H1 (cell line): ENCODE results near the gene C2CD4C. TPM values are rescaled to one million over a fixed set of nuclear protein-coding genes. Genes with fewer than 3 reads are reported as not detected.
A peak's percentile ranks its signal among the peaks of the same experiment; 100 is the strongest.

Source experiments
- CTCF ChIA-PET: fragments of 300-600 bp; sonication (Branson Sonifier 250); formaldehyde crosslinking; loops from one replicate; lab custom pipeline; 2021; ENCODE audit not compliant: partially characterized antibody; lab: Charles Lee
- POLR2A ChIA-PET: fragments of 300-600 bp; sonication (Branson Sonifier 250); formaldehyde crosslinking; loops from one replicate; lab custom pipeline; 2021; ENCODE audit warnings: inconsistent platforms; ENCODE audit not compliant: partially characterized antibody; lab: Charles Lee
- DNase-seq, 2 experiments: peaks; one replicate each; pipeline versions ENCODE4 v3.0.0 to v3.0.0-alpha.2; 2010 to 2022; ENCODE audit warnings: low spot score in 2 of 2, low read depth in 1 of 2, mixed read lengths in 1 of 2
- FAIRE-seq: peaks from 2 replicates; lab custom pipeline; 2011; peaks lifted over from hg19 to GRCh38; lab: Jason Lieb, UNC
- H2AFZ ChIP-seq: 2 replicates; pipeline ENCODE4 v1.8.1; 2012; ENCODE audit warnings: low read length, inconsistent platforms
- H2AK5ac ChIP-seq: 2 replicates; pipeline ENCODE4 v1.6.1; 2013; ENCODE audit warnings: low read depth, low read length
- H2BK120ac ChIP-seq: replicated peaks from 2 replicates; pipeline ENCODE3; 2013; ENCODE audit warnings: low read depth, low read length, inconsistent platforms
- H2BK12ac ChIP-seq: 2 replicates; pipeline ENCODE4 v1.6.1; 2013; ENCODE audit warnings: low read depth, low read length
- H2BK15ac ChIP-seq: 2 replicates; pipeline ENCODE4 v1.6.1; 2013; ENCODE audit warnings: low read length
- H2BK20ac ChIP-seq: 2 replicates; pipeline ENCODE4 v1.6.1; 2013; ENCODE audit warnings: low read length
- H2BK5ac ChIP-seq: 2 replicates; pipeline ENCODE4 v1.6.1; 2013; ENCODE audit warnings: low read depth, low read length
- H3K14ac ChIP-seq: 2 replicates; pipeline ENCODE4 v1.6.1; 2013; ENCODE audit warnings: inconsistent platforms; ENCODE audit not compliant: insufficient read length
- H3K18ac ChIP-seq: 2 replicates; pipeline ENCODE4 v1.6.1; 2013; ENCODE audit warnings: low read length; ENCODE audit errors: extremely low read depth
- H3K23ac ChIP-seq: 2 replicates; pipeline ENCODE4 v1.6.1; 2013; ENCODE audit warnings: inconsistent platforms; ENCODE audit not compliant: insufficient read length
- H3K23me2 ChIP-seq: 2 replicates; pipeline ENCODE4 v1.6.1; 2013; ENCODE audit warnings: low read depth, low read length
- H3K27ac ChIP-seq: 2 replicates; pipeline ENCODE4 v1.6.1; 2011; ENCODE audit warnings: low read depth, low read length, inconsistent platforms
- H3K27me3 ChIP-seq, 4 experiments: replicated peaks in 1 of 4; 1 replicate in 1 of 4; 2 replicates in 3 of 4; pipeline versions ENCODE4 v1.6.1 to v1.8.1; 2011 to 2013; ENCODE audit warnings: low read length in 3 of 4, mild to moderate bottlenecking in 3 of 4, inconsistent platforms in 2 of 4, mixed read lengths in 2 of 4, moderate library complexity in 1 of 4; ENCODE audit not compliant: control insufficient read depth in 3 of 4, insufficient read depth in 3 of 4; ENCODE audit errors: extremely low read depth in 1 of 4
- H3K36me3 ChIP-seq, 4 experiments: 2 replicates each; pipeline versions ENCODE4 v1.6.1 to v1.8.1; 2011 to 2013; ENCODE audit warnings: mild to moderate bottlenecking in 4 of 4, low read length in 3 of 4, moderate library complexity in 2 of 4, control low read depth in 1 of 4, inconsistent platforms in 1 of 4; ENCODE audit not compliant: insufficient read depth in 4 of 4, control insufficient read depth in 2 of 4
- H3K4ac ChIP-seq: replicated peaks from 2 replicates; pipeline ENCODE3; 2013; ENCODE audit warnings: low read length, low read depth, mixed read lengths, inconsistent platforms; ENCODE audit not compliant: insufficient read length
- H3K4me1 ChIP-seq, 4 experiments: replicated peaks in 1 of 4; 1 replicate in 1 of 4; 2 replicates in 3 of 4; pipeline versions ENCODE4 v1.6.1 to v1.8.1; 2011 to 2013; ENCODE audit warnings: low read length in 3 of 4, inconsistent platforms in 2 of 4, mixed read lengths in 1 of 4; ENCODE audit not compliant: insufficient read depth in 4 of 4, control insufficient read depth in 3 of 4
- H3K4me2 ChIP-seq, 2 experiments: 2 replicates each; pipeline versions ENCODE4 v1.6.1 to v1.8.1; 2011 to 2013; ENCODE audit warnings: low read depth in 2 of 2, low read length in 2 of 2, control low read depth in 1 of 2, inconsistent platforms in 1 of 2, mild to moderate bottlenecking in 1 of 2; ENCODE audit not compliant: insufficient read depth in 1 of 2
- H3K4me3 ChIP-seq, 4 experiments: fragments of 200-600, 300-600 bp in 1 of 4; sonication (generic), shearing (Covaris generic), sonication (Bioruptor Twin) in 1 of 4; 2 replicates each; pipeline versions ENCODE4 v1.5.1 to v1.8.1; 2011 to 2016; ENCODE audit warnings: low read length in 4 of 4, low read depth in 3 of 4, control low read depth in 2 of 4, inconsistent platforms in 2 of 4, mild to moderate bottlenecking in 2 of 4, mixed read lengths in 1 of 4, moderate library complexity in 1 of 4; ENCODE audit not compliant: insufficient read depth in 2 of 4; ENCODE audit errors: extremely low read depth in 1 of 4
- H3K56ac ChIP-seq: replicated peaks from 2 replicates; pipeline ENCODE3; 2013; ENCODE audit warnings: low read depth, mild to moderate bottlenecking, mixed read lengths, low read length, inconsistent platforms; ENCODE audit not compliant: insufficient read length
- H3K79me1 ChIP-seq: 2 replicates; pipeline ENCODE4 v1.6.1; 2013; ENCODE audit warnings: low read depth, low read length, control low read depth
- H3K79me2 ChIP-seq, 2 experiments: 2 replicates each; pipeline versions ENCODE4 v1.6.1 to v1.8.1; 2012 to 2013; ENCODE audit warnings: low read length in 2 of 2, mild to moderate bottlenecking in 2 of 2, inconsistent platforms in 1 of 2; ENCODE audit not compliant: insufficient read depth in 2 of 2, control insufficient read depth in 1 of 2
- H3K9ac ChIP-seq, 4 experiments: replicated peaks in 1 of 4; 1 replicate in 1 of 4; 2 replicates in 3 of 4; pipeline versions ENCODE4 v1.6.1 to v1.8.1; 2011 to 2013; ENCODE audit warnings: low read depth in 3 of 4, low read length in 3 of 4, control low read depth in 2 of 4, mild to moderate bottlenecking in 2 of 4, moderate library complexity in 2 of 4, inconsistent platforms in 1 of 4; ENCODE audit errors: extremely low read depth in 1 of 4
- H3K9me3 ChIP-seq, 2 experiments: 2 replicates each; pipeline versions ENCODE4 v1.6.1 to v1.8.1; 2012 to 2013; ENCODE audit warnings: mild to moderate bottlenecking in 2 of 2, moderate library complexity in 2 of 2, control low read depth in 1 of 2, inconsistent platforms in 1 of 2, low read depth in 1 of 2, low read length in 1 of 2, mixed read lengths in 1 of 2; ENCODE audit not compliant: insufficient read depth in 2 of 2
- H4K20me1 ChIP-seq, 2 experiments: replicated peaks in 1 of 2; 2 replicates each; pipeline versions ENCODE3 to v1.8.1; 2011 to 2013; ENCODE audit warnings: inconsistent platforms in 2 of 2, low read length in 2 of 2, mild to moderate bottlenecking in 1 of 2; ENCODE audit not compliant: insufficient read depth in 2 of 2, control insufficient read depth in 1 of 2
- H4K5ac ChIP-seq: 2 replicates; pipeline ENCODE4 v1.6.1; 2013; ENCODE audit warnings: low read length, low read depth, mixed read lengths, inconsistent platforms; ENCODE audit not compliant: insufficient read length
- H4K8ac ChIP-seq: 2 replicates; pipeline ENCODE4 v1.8.0; 2013; ENCODE audit warnings: mild to moderate bottlenecking, moderate library complexity, low read length, inconsistent platforms; ENCODE audit not compliant: insufficient read depth; ENCODE audit errors: extremely low read depth
- H4K91ac ChIP-seq: replicated peaks from 2 replicates; pipeline ENCODE3; 2013; ENCODE audit warnings: low read length, mixed read lengths, inconsistent platforms; ENCODE audit not compliant: insufficient read length
- ASH2L ChIP-seq: fragments of 200-600, 300-600 bp; sonication (generic); IDR thresholded peaks from one replicate; pipeline ENCODE4 v1.7.1; 2017; ENCODE audit warnings: low read length
- BACH1 ChIP-seq: IDR thresholded peaks from 2 replicates; pipeline ENCODE4 v1.6.1; 2012; ENCODE audit warnings: low read length, improper control_type of control experiment
- CEBPB ChIP-seq: IDR thresholded peaks from 2 replicates; pipeline ENCODE4 v1.6.1; 2012; ENCODE audit warnings: low read depth, low read length
- CHD2 ChIP-seq: IDR thresholded peaks from 2 replicates; pipeline ENCODE4 v1.6.1; 2012; ENCODE audit warnings: low read length, improper control_type of control experiment
- CREB1 ChIP-seq: IDR thresholded peaks from 2 replicates; pipeline ENCODE4 v1.6.1; 2012; ENCODE audit warnings: inconsistent platforms
- HDAC6 ChIP-seq: IDR thresholded peaks from one replicate; pipeline ENCODE4 v1.7.1; 2012; ENCODE audit warnings: low read depth, mild to moderate bottlenecking, inconsistent platforms, low read length, moderate library complexity
- MAFK ChIP-seq: IDR thresholded peaks from 2 replicates; pipeline ENCODE4 v1.6.1; 2012; ENCODE audit warnings: low read depth, mild to moderate bottlenecking, improper control_type of control experiment, low read length
- RAD21 ChIP-seq, 2 experiments: IDR thresholded peaks in 1 of 2; conservative IDR thresholded peaks in 1 of 2; 2 replicates each; pipeline ENCODE4 v1.6.1; 2011; ENCODE audit warnings: low read depth in 2 of 2, low read length in 2 of 2, improper control_type of control experiment in 1 of 2, inconsistent platforms in 1 of 2, mild to moderate bottlenecking in 1 of 2, moderate library complexity in 1 of 2
- RBBP5 ChIP-seq: IDR thresholded peaks from 2 replicates; pipeline ENCODE4 v1.7.1; 2012; ENCODE audit warnings: low read depth, mild to moderate bottlenecking, inconsistent platforms, low read length, moderate library complexity, borderline replicate concordance
- SIN3A ChIP-seq, 2 experiments: IDR thresholded peaks in 1 of 2; conservative IDR thresholded peaks in 1 of 2; 2 replicates each; pipeline ENCODE4 v1.6.1; 2011 to 2012; ENCODE audit warnings: low read length in 2 of 2, improper control_type of control experiment in 1 of 2, low read depth in 1 of 2, mild to moderate bottlenecking in 1 of 2
- WGBS, 2 experiments: shearing (Covaris generic) in 1 of 2; methylation state at CpG; one replicate each; pipeline versions ENCODE4 v1.1.6 to v1.1.7; 2013 to 2015; ENCODE audit warnings: low lambda C conversion rate in 2 of 2, mixed read lengths in 2 of 2, inconsistent platforms in 1 of 2, low coverage in 1 of 2, missing lambda C conversion rate in 1 of 2; ENCODE audit not compliant: insufficient replicate concordance in 2 of 2, insufficient coverage in 1 of 2, insufficient read length in 1 of 2; ENCODE audit errors: extremely low coverage in 1 of 2, missing lambda C conversion rate in 1 of 2; 5-methylcytosine and 5-hydroxymethylcytosine counted together
- polyA plus RNA-seq, 7 experiments: library from polyadenylated mRNA; depleted of rRNA in 3 of 7; stranded (reverse) in 5 of 7; unstranded in 2 of 7; fragments of >200 nt in 5 of 7; fragments of 200-250 nt in 2 of 7; gene quantifications; 1 replicate in 5 of 7; 2 replicates in 1 of 7; 4 replicates in 1 of 7; pipeline versions ENCODE4 v1.2.1 to v1.2.3, GENCODE V29; 2011 to 2013; ENCODE audit warnings: missing spikeins in 2 of 7, mixed read lengths in 2 of 7
- total RNA-seq: library from RNA; stranded (reverse); fragmentation: NEBNext Ultra II Directional; extraction: Animal tissue kit (Norgen Biotek cat#: 25700); gene quantifications from 2 replicates; pipeline ENCODE4 v1.2.1, GENCODE V29; 2021

The C2CD4C gene
- total and polyA plus RNA-seq, 2 of the 8 experiments (the other 6 are each of a cell fraction or from before 2014, with no cell fraction given) = 3.8 to 6.3 TPM

GRCh38 chr19:383922-384798 lies 24.8 kb downstream of the C2CD4C start:
- H4K91ac ChIP-seq = no peak overlapping the region
- no peaks in the 10 kb centered on the region for H4K20me1 ChIP-seq
- H3K27ac ChIP-seq = no peak overlapping the region
- no peaks in the 10 kb centered on the region for H3K36me3 ChIP-seq
- ChIA-PET POLR2A (interaction anchor here (1.2 to 2.0 kb wide), 3 partner anchors 22 to 99 kb away, joined by 5 to 6 read pairs (median 5); no protein-coding TSS in a partner anchor), CTCF (interaction anchor here (0.6 to 3.1 kb wide), 31 partner anchors 9 to 562 kb away, joined by 3 to 25 read pairs (median 4); partner anchors contain the start of genes MADCAM1, SHC2 and TPGS1)
- no peak overlapping the region for H3K4ac ChIP-seq
- FAIRE-seq (no peak), DNase-seq (peak; percentile 41 to 85)
- peaks cover 0 to 17% (median 7%) of the 10 kb centered on the region in 4 experiments; a peak in 4 of 7 replicates for H3K4me1 ChIP-seq
- H3K9ac ChIP-seq = no peak overlapping the region
- H3K9me3 ChIP-seq = no peaks in the 10 kb centered on the region; a peak in 1 of 4 replicates
- no peak overlapping the region for H2AK5ac ChIP-seq
- H4K5ac ChIP-seq = peak overlapping the region; percentile 44
- H2BK15ac ChIP-seq = peak overlapping the region; percentile 97; the same call in 1 of the 2 replicates
- no peak overlapping the region for H3K14ac ChIP-seq
- H2BK20ac ChIP-seq = peak overlapping the region; percentile 55; the same call in 1 of the 2 replicates
- H3K18ac ChIP-seq = peak overlapping the region; percentile 51; the same call in 1 of the 2 replicates
- no peak overlapping the region for H3K4me3 ChIP-seq
- H3K27me3 ChIP-seq = peaks cover 0 to 3% (median 0%) of the 10 kb centered on the region in 4 experiments; a peak in 1 of 7 replicates
- no peak overlapping the region for H3K56ac ChIP-seq
- H3K23me2 ChIP-seq = no peaks in the 10 kb centered on the region
- H2BK5ac ChIP-seq = no peak overlapping the region; the same call in 1 of the 2 replicates
- H3K4me2 ChIP-seq = peak overlapping the region; percentile 3 to 57; a peak in 3 of 4 replicates
- WGBS, 2 experiments = 51% methylated on average over 43 of the region's 44 CpGs; no CpG with 5 or more reads in 1 of the 2 experiments
- no peak overlapping the region for H2BK120ac ChIP-seq
- peak overlapping the region; percentile 96 for H2AFZ ChIP-seq
- H3K79me2 ChIP-seq = no peaks in the 10 kb centered on the region
- peak overlapping the region; percentile 60; the same call in 1 of the 2 replicates for H4K8ac ChIP-seq
- H3K79me1 ChIP-seq = no peaks in the 10 kb centered on the region
- 0 out of 2 replicates have a peak overlapping the region, but pooled peaks have one; percentile 41 for H2BK12ac ChIP-seq
- H3K23ac ChIP-seq = no peak overlapping the region
- no peak for TF ChIP-seq MAFK
- TF ChIP-seq ASH2L = no peak
- TF ChIP-seq RBBP5 = no peak
- TF ChIP-seq CEBPB = no peak; the same call in 1 of the 2 replicates
- TF ChIP-seq SIN3A (conservative IDR thresholded peaks at IDR 0.05 in 1 of 2, IDR thresholded peaks at IDR 0.05 in 1 of 2; ENCODE audit: low read depth in 1 of 2, low read length in 2 of 2) = no peak; a peak in 1 of 4 replicates
- peak; percentile 91 to 95 for TF ChIP-seq RAD21 (IDR thresholded peaks at IDR 0.05 in 1 of 2, conservative IDR thresholded peaks at IDR 0.05 in 1 of 2; ENCODE audit: low read depth in 2 of 2, low read length in 2 of 2)
- 0 out of 2 replicates have a peak, but pooled peaks have one; percentile 12 for TF ChIP-seq CREB1
- TF ChIP-seq HDAC6 = no peak
- TF ChIP-seq BACH1 = no peak
- TF ChIP-seq CHD2 = no peak
